GM10266 (cell line): ENCODE data around the gene LRCH1.

Experiments
- DNase-seq: peaks from one replicate; pipeline ENCODE4 v3.0.0; 2012; ENCODE audit errors: extremely low spot score
- CTCF ChIP-seq: IDR thresholded peaks from 2 replicates; pipeline ENCODE4 v1.5.1; 2012; ENCODE audit warnings: mild to moderate bottlenecking, low read depth; ENCODE audit not compliant: control insufficient read depth, insufficient read depth; ENCODE audit errors: missing control alignments

LRCH1 gene

DNA sequence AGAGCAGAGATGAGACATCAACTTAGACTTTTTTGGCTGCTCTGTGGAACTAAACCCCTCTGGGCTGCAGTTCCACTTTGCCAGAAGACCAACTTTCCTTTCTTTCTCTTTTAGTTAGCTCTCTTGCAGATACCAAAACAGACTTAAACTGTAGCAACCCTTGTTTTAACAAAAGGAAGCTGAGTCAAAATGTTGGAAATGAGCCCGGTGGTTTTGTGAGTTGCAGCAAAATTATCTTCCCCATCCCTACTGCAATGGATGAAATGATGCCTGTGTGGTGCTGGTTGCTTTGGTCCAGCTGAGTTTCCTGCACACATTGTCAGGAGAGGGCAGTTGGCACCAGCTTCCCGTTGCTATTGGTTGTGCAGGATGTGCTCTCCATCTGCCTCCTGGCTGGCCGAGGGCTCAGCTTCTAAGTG is 115.3 kb downstream of the LRCH1 start:
- no peak for DNase-seq
- TF ChIP-seq CTCF: no peak

DNA sequence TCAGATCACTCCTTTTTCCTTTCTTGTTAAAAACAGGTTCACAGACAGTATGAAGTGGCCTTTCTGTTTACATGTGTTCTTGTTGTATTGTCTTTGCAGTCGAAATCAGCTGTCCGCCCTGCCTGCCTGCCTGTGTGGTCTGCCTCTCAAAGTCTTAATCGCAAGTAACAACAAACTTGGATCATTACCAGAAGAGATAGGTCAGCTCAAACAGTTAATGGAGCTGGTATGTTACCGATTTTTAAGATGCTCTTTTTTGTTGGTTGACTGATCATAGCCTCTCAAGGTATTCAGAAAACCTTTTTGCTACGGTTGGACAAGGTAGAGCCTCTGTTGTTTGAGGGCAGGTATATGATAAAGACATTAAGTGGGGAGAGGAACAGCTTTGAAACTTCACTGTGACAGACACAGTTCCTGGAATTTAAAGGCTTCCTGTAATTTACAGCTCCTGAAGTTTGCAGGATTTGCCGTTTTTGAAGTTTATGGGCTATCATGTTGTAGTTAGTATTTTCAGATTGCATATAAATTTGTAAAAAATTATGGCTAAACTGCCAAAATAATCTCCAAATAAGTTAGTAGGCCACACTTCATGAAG is 116.1 kb downstream of the LRCH1 start:
- no peak for TF ChIP-seq CTCF
- DNase-seq: no peak

DNA sequence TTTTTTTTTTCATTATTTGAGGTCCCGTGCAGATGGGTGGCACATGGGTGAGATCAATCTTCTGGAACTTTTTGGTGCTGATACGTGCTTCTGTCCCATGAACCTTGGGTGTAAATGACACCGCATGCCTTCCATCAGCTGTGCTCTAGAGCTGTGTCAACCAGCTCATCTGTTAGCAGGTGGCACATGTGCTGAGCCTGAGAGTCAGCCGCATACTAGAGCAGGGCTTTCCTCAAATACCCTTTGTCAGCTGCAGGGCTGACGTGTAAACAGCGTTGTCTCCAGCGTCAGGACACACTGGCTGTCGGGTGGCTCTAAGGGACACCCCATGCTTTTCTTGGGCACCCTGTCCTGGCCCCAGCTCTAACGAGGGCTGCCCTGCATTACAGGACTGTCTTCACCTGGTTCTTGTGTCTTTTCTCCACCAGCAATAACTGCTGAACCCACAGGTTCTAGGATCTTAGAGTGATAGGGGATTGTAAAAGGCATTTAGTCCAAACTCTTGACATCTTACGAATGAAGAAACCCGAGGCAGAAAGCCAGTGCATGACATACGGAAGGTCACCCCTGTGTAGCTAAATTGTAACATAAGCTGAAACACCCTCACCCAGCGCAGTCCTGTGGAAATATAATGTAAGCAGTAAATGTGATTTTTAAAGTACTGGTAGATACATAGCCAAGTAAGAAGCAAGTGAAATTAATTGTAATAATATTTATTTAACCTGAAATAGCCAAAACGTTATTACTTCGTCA is 119.5 kb downstream of the LRCH1 start:
- DNase-seq: no peak
- TF ChIP-seq CTCF: no peak

DNA sequence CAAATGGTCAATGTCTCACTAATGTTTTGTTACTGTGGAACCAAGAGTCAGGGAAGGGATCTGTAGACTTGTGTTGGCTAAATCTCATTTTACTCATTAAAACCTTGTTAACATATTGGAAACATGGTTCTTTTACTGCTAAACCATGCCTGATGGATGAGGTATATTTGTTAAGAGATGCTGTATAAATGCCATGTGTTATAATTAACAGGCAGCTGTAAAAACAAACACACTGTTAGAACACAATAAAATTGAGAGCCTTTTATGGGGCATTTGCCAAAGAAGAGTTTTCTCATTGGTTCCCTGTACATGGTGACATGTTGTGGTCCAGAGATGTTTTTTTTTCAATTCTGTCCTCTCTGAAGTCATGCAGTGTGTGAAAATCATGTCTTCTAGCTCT is 122.0 kb downstream of the LRCH1 start:
- TF ChIP-seq CTCF: no peak
- DNase-seq: no peak

DNA sequence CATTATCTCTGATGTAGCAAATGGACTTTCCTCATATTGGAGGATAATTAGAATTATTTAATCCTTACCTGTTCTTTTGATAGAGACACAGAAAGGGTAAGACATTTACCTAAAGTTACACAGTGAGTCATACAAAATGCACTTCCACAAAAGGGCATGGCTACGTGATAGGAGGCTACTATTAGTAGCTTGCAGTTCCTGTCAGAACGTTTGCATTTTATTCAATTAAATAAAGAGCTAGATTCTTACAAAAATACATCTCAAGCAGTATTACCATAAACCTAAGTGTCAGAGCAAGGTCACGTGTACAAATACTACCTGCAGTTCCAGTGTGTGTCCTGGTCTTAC is 123.4 kb downstream of the LRCH1 start:
- no peak for DNase-seq
- no peak for TF ChIP-seq CTCF

DNA sequence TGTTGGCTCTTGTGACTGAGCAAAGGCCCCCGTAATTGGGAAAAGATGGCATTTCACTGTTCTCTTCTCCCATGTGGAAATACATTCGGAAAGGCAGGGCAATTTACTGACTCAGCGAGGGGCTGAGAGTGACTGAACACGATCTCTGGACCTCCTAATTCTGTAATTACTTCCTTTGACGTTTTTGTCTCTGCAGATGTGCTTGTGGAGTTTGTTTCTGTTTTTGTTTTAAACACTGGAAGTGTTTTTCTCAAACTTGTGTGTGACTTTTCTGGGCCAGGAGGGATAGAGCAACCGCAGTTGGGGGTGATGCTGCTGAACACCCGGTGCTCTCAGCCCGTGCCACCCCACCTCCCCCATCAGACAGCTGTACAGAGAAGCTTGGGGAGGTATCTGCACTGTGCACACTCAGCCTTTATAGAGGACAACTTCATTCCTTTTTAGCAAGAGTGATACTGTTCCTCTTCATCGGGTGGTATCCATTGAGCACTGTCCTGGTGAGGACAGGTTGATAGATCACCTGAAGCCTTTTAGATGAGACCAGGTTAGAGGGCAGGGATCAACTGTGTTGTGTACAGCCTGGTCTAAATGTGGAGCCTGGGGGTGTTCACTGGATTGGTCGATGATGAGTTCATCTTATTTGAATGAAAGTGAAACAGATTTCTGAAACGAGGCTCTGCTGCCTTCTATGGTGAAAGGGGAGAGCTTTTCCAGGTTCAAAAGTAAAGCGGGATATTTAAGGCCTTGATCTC is 126.6 kb downstream of the LRCH1 start:
- DNase-seq: peak; percentile 66
- TF ChIP-seq CTCF: no peak

DNA sequence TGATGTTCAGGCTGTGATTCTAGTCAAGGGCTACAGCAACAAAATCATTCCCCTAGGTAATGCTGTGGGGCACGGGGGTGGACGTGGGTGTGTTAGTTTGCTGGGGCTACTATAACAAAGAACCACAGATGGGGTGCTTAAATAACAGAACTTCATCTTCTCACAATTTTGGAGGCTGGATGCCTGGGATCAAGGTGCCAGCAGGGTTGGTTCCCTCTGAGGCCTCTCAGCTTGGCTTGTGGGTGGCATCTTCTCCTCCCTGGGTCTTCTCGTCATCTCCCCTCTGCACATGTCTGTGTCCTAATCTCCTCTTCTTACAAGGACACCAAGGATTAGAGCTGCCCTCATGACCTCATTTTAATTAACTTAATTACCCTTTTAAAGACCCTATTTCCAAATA is 129.0 kb downstream of the LRCH1 start:
- TF ChIP-seq CTCF: no peak
- DNase-seq: no peak
